Astrocyte (in vitro differentiated cells and primary cell): ENCODE results near the gene JMJD4. TPM values are rescaled to one million over a fixed set of nuclear protein-coding genes. Genes with fewer than 3 reads are reported as not detected.

Experiments used
- DNase-seq: peaks from one replicate; pipeline ENCODE4 v3.0.0-alpha.2; 2010; ENCODE audit warnings: low read depth
- FAIRE-seq: peaks from 2 replicates; lab custom pipeline; 2011; peaks lifted over from hg19 to GRCh38; lab: Jason Lieb, UNC
- H2AFZ ChIP-seq: 2 replicates; pipeline ENCODE4 v1.6.0; 2012; ENCODE audit warnings: low read depth, low read length, inconsistent platforms
- H3K27ac ChIP-seq: 2 replicates; pipeline ENCODE4 v1.5.1; 2011; ENCODE audit warnings: low read depth, low read length, inconsistent platforms
- H3K27me3 ChIP-seq: 2 replicates; pipeline ENCODE4 v1.6.0; 2011; ENCODE audit warnings: low read length, inconsistent platforms; ENCODE audit not compliant: insufficient read depth
- H3K36me3 ChIP-seq: 2 replicates; pipeline ENCODE4 v1.5.1; 2011; ENCODE audit warnings: low read length, inconsistent platforms; ENCODE audit not compliant: insufficient read depth
- H3K4me1 ChIP-seq: 2 replicates; pipeline ENCODE4 v1.5.1; 2011; ENCODE audit warnings: low read length, inconsistent platforms; ENCODE audit not compliant: insufficient read depth
- H3K4me2 ChIP-seq: 2 replicates; pipeline ENCODE4 v1.6.0; 2012; ENCODE audit warnings: low read length, inconsistent platforms
- H3K4me3 ChIP-seq: 2 replicates; pipeline ENCODE4 v1.5.1; 2011; ENCODE audit warnings: low read depth, mild to moderate bottlenecking, low read length, inconsistent platforms; ENCODE audit not compliant: insufficient read depth
- H3K79me2 ChIP-seq: 2 replicates; pipeline ENCODE4 v1.6.0; 2012; ENCODE audit warnings: mild to moderate bottlenecking, low read length, inconsistent platforms; ENCODE audit not compliant: insufficient read depth
- H3K9ac ChIP-seq: 2 replicates; pipeline ENCODE4 v1.6.0; 2012; ENCODE audit warnings: mild to moderate bottlenecking, low read length, inconsistent platforms
- H3K9me3 ChIP-seq: 2 replicates; pipeline ENCODE4 v1.5.1; 2012; ENCODE audit warnings: low read depth, mild to moderate bottlenecking, low read length, inconsistent platforms; ENCODE audit not compliant: insufficient read depth
- H4K20me1 ChIP-seq: 2 replicates; pipeline ENCODE4 v1.6.0; 2012; ENCODE audit warnings: low read length, inconsistent platforms; ENCODE audit not compliant: insufficient read depth
- H3K27ac Mint-ChIP-seq: one replicate; pipeline ENCODE4 v1.8.0; 2021; ENCODE audit warnings: mild to moderate bottlenecking, mixed read lengths; ENCODE audit not compliant: unreplicated experiment
- H3K27me3 Mint-ChIP-seq: one replicate; pipeline ENCODE4 v1.8.0; 2021; ENCODE audit warnings: low read depth, mixed read lengths; ENCODE audit not compliant: unreplicated experiment
- H3K36me3 Mint-ChIP-seq: one replicate; pipeline ENCODE4 v1.8.0; 2021; ENCODE audit warnings: low read depth, mixed read lengths; ENCODE audit not compliant: unreplicated experiment
- H3K4me1 Mint-ChIP-seq: one replicate; pipeline ENCODE4 v1.8.0; 2021; ENCODE audit warnings: low read depth, mixed read lengths; ENCODE audit not compliant: unreplicated experiment
- H3K4me3 Mint-ChIP-seq: one replicate; pipeline ENCODE4 v1.8.0; 2021; ENCODE audit warnings: mild to moderate bottlenecking, moderate library complexity, mixed read lengths; ENCODE audit not compliant: unreplicated experiment
- H3K9me3 Mint-ChIP-seq: one replicate; pipeline ENCODE4 v1.8.0; 2021; ENCODE audit warnings: mild to moderate bottlenecking, mixed read lengths; ENCODE audit not compliant: unreplicated experiment
- CTCF ChIP-seq: IDR thresholded peaks from 2 replicates; pipeline ENCODE4 v1.5.1; 2011; ENCODE audit warnings: low read depth, mild to moderate bottlenecking, inconsistent platforms, low read length, moderate library complexity; ENCODE audit not compliant: insufficient read depth
- EZH2 ChIP-seq: IDR thresholded peaks from 2 replicates; pipeline ENCODE4 v1.6.1; 2012; ENCODE audit warnings: mild to moderate bottlenecking, low read length, inconsistent platforms; ENCODE audit not compliant: insufficient read depth
- total RNA-seq: library from RNA; stranded (reverse); gene quantifications from 2 replicates; pipeline ENCODE4 v1.2.1, GENCODE V29; 2021

JMJD4 gene
- total RNA-seq, 1 donor from 2014 or later = 17.5 TPM

- no peak for FAIRE-seq
Observed at GRCh38 chr1:227774051-227774731, 39.1 kb upstream of the JMJD4 start.

GRCh38 chr1:227773558-227773957 is 38.5 kb upstream of the JMJD4 start:
- Histone ChIP-seq H3K4me2 (no peak overlapping the region), H2AFZ (no peak overlapping the region), H3K79me2 (no peaks in the 10 kb centered on the region), H3K4me1 (peaks cover 42% of the 10 kb centered on the region), H3K36me3 (peaks cover 8% of the 10 kb centered on the region), H3K9ac (no peak overlapping the region), H3K27ac (no peak overlapping the region), H4K20me1 (peaks cover 5% of the 10 kb centered on the region), H3K9me3 (no peaks in the 10 kb centered on the region), H3K4me3 (no peak overlapping the region), H3K27me3 (no peaks in the 10 kb centered on the region)
- DNase-seq = no peak
- H3K36me3 Mint-ChIP-seq = peaks cover 16% of the 10 kb centered on the region
- no peak overlapping the region for H3K27ac Mint-ChIP-seq
- no peak for TF ChIP-seq CTCF
- no peak for TF ChIP-seq EZH2
- H3K4me1 Mint-ChIP-seq = peaks cover 21% of the 10 kb centered on the region
- no peaks in the 10 kb centered on the region for H3K27me3 Mint-ChIP-seq
- no peaks in the 10 kb centered on the region for H3K9me3 Mint-ChIP-seq
- FAIRE-seq = no peak
- H3K4me3 Mint-ChIP-seq = no peak overlapping the region

More at GRCh38 chr1:227774051-227774731, 39.1 kb upstream of the JMJD4 start:
- Histone ChIP-seq H3K27me3 (no peaks in the 10 kb centered on the region), H3K4me1 (peaks cover 48% of the 10 kb centered on the region), H3K36me3 (peaks cover 5% of the 10 kb centered on the region), H3K9me3 (no peaks in the 10 kb centered on the region), H3K79me2 (no peaks in the 10 kb centered on the region), H3K4me3 (no peak overlapping the region), H3K9ac (peak overlapping the region; percentile 66), H4K20me1 (no peaks in the 10 kb centered on the region), H3K27ac (peak overlapping the region; percentile 89), H3K4me2 (peak overlapping the region; percentile 60), H2AFZ (no peak overlapping the region)
- Mint-ChIP-seq H3K36me3 (peaks cover 11% of the 10 kb centered on the region), H3K4me1 (peaks cover 24% of the 10 kb centered on the region), H3K4me3 (no peak overlapping the region), H3K9me3 (no peaks in the 10 kb centered on the region), H3K27me3 (no peaks in the 10 kb centered on the region), H3K27ac (no peak overlapping the region)
- DNase-seq = no peak
- TF ChIP-seq CTCF (no peak), EZH2 (no peak)

GRCh38 chr1:227771771-227772170 is 36.7 kb upstream of the JMJD4 start:
- DNase-seq (no peak), FAIRE-seq (no peak)
- Mint-ChIP-seq H3K36me3 (peaks cover 20% of the 10 kb centered on the region), H3K27me3 (no peaks in the 10 kb centered on the region), H3K4me1 (peaks cover 20% of the 10 kb centered on the region), H3K27ac (no peak overlapping the region), H3K4me3 (no peak overlapping the region), H3K9me3 (no peaks in the 10 kb centered on the region)
- H3K9ac ChIP-seq = no peak overlapping the region
- H3K4me2 ChIP-seq = no peak overlapping the region
- H4K20me1 ChIP-seq = peaks cover 16% of the 10 kb centered on the region
- H3K9me3 ChIP-seq = no peaks in the 10 kb centered on the region
- no peaks in the 10 kb centered on the region for H3K27me3 ChIP-seq
- TF ChIP-seq EZH2 = no peak
- no peak for TF ChIP-seq CTCF
- no peak overlapping the region for H3K4me3 ChIP-seq
- H3K36me3 ChIP-seq = peaks cover 18% of the 10 kb centered on the region
- H2AFZ ChIP-seq = no peak overlapping the region
- H3K4me1 ChIP-seq = peaks cover 28% of the 10 kb centered on the region
- peaks cover 2% of the 10 kb centered on the region for H3K79me2 ChIP-seq
- H3K27ac ChIP-seq = no peak overlapping the region
